H1 (cell line): ENCODE data around the gene ITPK1. TPM values are rescaled to one million over a fixed set of nuclear protein-coding genes. Genes with fewer than 3 reads are reported as not detected.

Source experiments
- CTCF ChIA-PET: fragments of 300-600 bp; sonication (Branson Sonifier 250); formaldehyde crosslinking; loops from one replicate; lab custom pipeline; 2021; ENCODE audit not compliant: partially characterized antibody; lab: Charles Lee
- POLR2A ChIA-PET: fragments of 300-600 bp; sonication (Branson Sonifier 250); formaldehyde crosslinking; loops from one replicate; lab custom pipeline; 2021; ENCODE audit warnings: inconsistent platforms; ENCODE audit not compliant: partially characterized antibody; lab: Charles Lee
- DNase-seq, 2 experiments: peaks; one replicate each; pipeline versions ENCODE4 v3.0.0 to v3.0.0-alpha.2; 2010 to 2022; ENCODE audit warnings: low spot score in 2 of 2, low read depth in 1 of 2, mixed read lengths in 1 of 2
- FAIRE-seq: peaks from 2 replicates; lab custom pipeline; 2011; peaks lifted over from hg19 to GRCh38; lab: Jason Lieb, UNC
- H2AFZ ChIP-seq: 2 replicates; pipeline ENCODE4 v1.8.1; 2012; ENCODE audit warnings: low read length, inconsistent platforms
- H2AK5ac ChIP-seq: 2 replicates; pipeline ENCODE4 v1.6.1; 2013; ENCODE audit warnings: low read depth, low read length
- H2BK120ac ChIP-seq: replicated peaks from 2 replicates; pipeline ENCODE3; 2013; ENCODE audit warnings: low read depth, low read length, inconsistent platforms
- H2BK12ac ChIP-seq: 2 replicates; pipeline ENCODE4 v1.6.1; 2013; ENCODE audit warnings: low read depth, low read length
- H2BK15ac ChIP-seq: 2 replicates; pipeline ENCODE4 v1.6.1; 2013; ENCODE audit warnings: low read length
- H2BK20ac ChIP-seq: 2 replicates; pipeline ENCODE4 v1.6.1; 2013; ENCODE audit warnings: low read length
- H2BK5ac ChIP-seq: 2 replicates; pipeline ENCODE4 v1.6.1; 2013; ENCODE audit warnings: low read depth, low read length
- H3K14ac ChIP-seq: 2 replicates; pipeline ENCODE4 v1.6.1; 2013; ENCODE audit warnings: inconsistent platforms; ENCODE audit not compliant: insufficient read length
- H3K18ac ChIP-seq: 2 replicates; pipeline ENCODE4 v1.6.1; 2013; ENCODE audit warnings: low read length; ENCODE audit errors: extremely low read depth
- H3K23ac ChIP-seq: 2 replicates; pipeline ENCODE4 v1.6.1; 2013; ENCODE audit warnings: inconsistent platforms; ENCODE audit not compliant: insufficient read length
- H3K23me2 ChIP-seq: 2 replicates; pipeline ENCODE4 v1.6.1; 2013; ENCODE audit warnings: low read depth, low read length
- H3K27ac ChIP-seq: 2 replicates; pipeline ENCODE4 v1.6.1; 2011; ENCODE audit warnings: low read depth, low read length, inconsistent platforms
- H3K27me3 ChIP-seq, 4 experiments: replicated peaks in 1 of 4; 1 replicate in 1 of 4; 2 replicates in 3 of 4; pipeline versions ENCODE4 v1.6.1 to v1.8.1; 2011 to 2013; ENCODE audit warnings: low read length in 3 of 4, mild to moderate bottlenecking in 3 of 4, inconsistent platforms in 2 of 4, mixed read lengths in 2 of 4, moderate library complexity in 1 of 4; ENCODE audit not compliant: control insufficient read depth in 3 of 4, insufficient read depth in 3 of 4; ENCODE audit errors: extremely low read depth in 1 of 4
- H3K36me3 ChIP-seq, 4 experiments: 2 replicates each; pipeline versions ENCODE4 v1.6.1 to v1.8.1; 2011 to 2013; ENCODE audit warnings: mild to moderate bottlenecking in 4 of 4, low read length in 3 of 4, moderate library complexity in 2 of 4, control low read depth in 1 of 4, inconsistent platforms in 1 of 4; ENCODE audit not compliant: insufficient read depth in 4 of 4, control insufficient read depth in 2 of 4
- H3K4ac ChIP-seq: replicated peaks from 2 replicates; pipeline ENCODE3; 2013; ENCODE audit warnings: low read length, low read depth, mixed read lengths, inconsistent platforms; ENCODE audit not compliant: insufficient read length
- H3K4me1 ChIP-seq, 4 experiments: replicated peaks in 1 of 4; 1 replicate in 1 of 4; 2 replicates in 3 of 4; pipeline versions ENCODE4 v1.6.1 to v1.8.1; 2011 to 2013; ENCODE audit warnings: low read length in 3 of 4, inconsistent platforms in 2 of 4, mixed read lengths in 1 of 4; ENCODE audit not compliant: insufficient read depth in 4 of 4, control insufficient read depth in 3 of 4
- H3K4me2 ChIP-seq, 2 experiments: 2 replicates each; pipeline versions ENCODE4 v1.6.1 to v1.8.1; 2011 to 2013; ENCODE audit warnings: low read depth in 2 of 2, low read length in 2 of 2, control low read depth in 1 of 2, inconsistent platforms in 1 of 2, mild to moderate bottlenecking in 1 of 2; ENCODE audit not compliant: insufficient read depth in 1 of 2
- H3K4me3 ChIP-seq, 4 experiments: fragments of 200-600, 300-600 bp in 1 of 4; sonication (generic), shearing (Covaris generic), sonication (Bioruptor Twin) in 1 of 4; 2 replicates each; pipeline versions ENCODE4 v1.5.1 to v1.8.1; 2011 to 2016; ENCODE audit warnings: low read length in 4 of 4, low read depth in 3 of 4, control low read depth in 2 of 4, inconsistent platforms in 2 of 4, mild to moderate bottlenecking in 2 of 4, mixed read lengths in 1 of 4, moderate library complexity in 1 of 4; ENCODE audit not compliant: insufficient read depth in 2 of 4; ENCODE audit errors: extremely low read depth in 1 of 4
- H3K56ac ChIP-seq: replicated peaks from 2 replicates; pipeline ENCODE3; 2013; ENCODE audit warnings: low read depth, mild to moderate bottlenecking, mixed read lengths, low read length, inconsistent platforms; ENCODE audit not compliant: insufficient read length
- H3K79me1 ChIP-seq: 2 replicates; pipeline ENCODE4 v1.6.1; 2013; ENCODE audit warnings: low read depth, low read length, control low read depth
- H3K79me2 ChIP-seq, 2 experiments: 2 replicates each; pipeline versions ENCODE4 v1.6.1 to v1.8.1; 2012 to 2013; ENCODE audit warnings: low read length in 2 of 2, mild to moderate bottlenecking in 2 of 2, inconsistent platforms in 1 of 2; ENCODE audit not compliant: insufficient read depth in 2 of 2, control insufficient read depth in 1 of 2
- H3K9ac ChIP-seq, 4 experiments: replicated peaks in 1 of 4; 1 replicate in 1 of 4; 2 replicates in 3 of 4; pipeline versions ENCODE4 v1.6.1 to v1.8.1; 2011 to 2013; ENCODE audit warnings: low read depth in 3 of 4, low read length in 3 of 4, control low read depth in 2 of 4, mild to moderate bottlenecking in 2 of 4, moderate library complexity in 2 of 4, inconsistent platforms in 1 of 4; ENCODE audit errors: extremely low read depth in 1 of 4
- H3K9me3 ChIP-seq, 2 experiments: 2 replicates each; pipeline versions ENCODE4 v1.6.1 to v1.8.1; 2012 to 2013; ENCODE audit warnings: mild to moderate bottlenecking in 2 of 2, moderate library complexity in 2 of 2, control low read depth in 1 of 2, inconsistent platforms in 1 of 2, low read depth in 1 of 2, low read length in 1 of 2, mixed read lengths in 1 of 2; ENCODE audit not compliant: insufficient read depth in 2 of 2
- H4K20me1 ChIP-seq, 2 experiments: replicated peaks in 1 of 2; 2 replicates each; pipeline versions ENCODE3 to v1.8.1; 2011 to 2013; ENCODE audit warnings: inconsistent platforms in 2 of 2, low read length in 2 of 2, mild to moderate bottlenecking in 1 of 2; ENCODE audit not compliant: insufficient read depth in 2 of 2, control insufficient read depth in 1 of 2
- H4K5ac ChIP-seq: 2 replicates; pipeline ENCODE4 v1.6.1; 2013; ENCODE audit warnings: low read length, low read depth, mixed read lengths, inconsistent platforms; ENCODE audit not compliant: insufficient read length
- H4K8ac ChIP-seq: 2 replicates; pipeline ENCODE4 v1.8.0; 2013; ENCODE audit warnings: mild to moderate bottlenecking, moderate library complexity, low read length, inconsistent platforms; ENCODE audit not compliant: insufficient read depth; ENCODE audit errors: extremely low read depth
- H4K91ac ChIP-seq: replicated peaks from 2 replicates; pipeline ENCODE3; 2013; ENCODE audit warnings: low read length, mixed read lengths, inconsistent platforms; ENCODE audit not compliant: insufficient read length
- CEBPB ChIP-seq: IDR thresholded peaks from 2 replicates; pipeline ENCODE4 v1.6.1; 2012; ENCODE audit warnings: low read depth, low read length
- GTF2F1 ChIP-seq: IDR thresholded peaks from 2 replicates; pipeline ENCODE4 v1.6.1; 2012; ENCODE audit warnings: low read depth, low read length, improper control_type of control experiment, borderline replicate concordance
- KDM4A ChIP-seq: IDR thresholded peaks from one replicate; pipeline ENCODE4 v1.7.1; 2012; ENCODE audit warnings: low read depth, mild to moderate bottlenecking, moderate library complexity, low read length, inconsistent platforms; ENCODE audit not compliant: severe bottlenecking
- WGBS, 2 experiments: shearing (Covaris generic) in 1 of 2; methylation state at CpG; one replicate each; pipeline versions ENCODE4 v1.1.6 to v1.1.7; 2013 to 2015; ENCODE audit warnings: low lambda C conversion rate in 2 of 2, mixed read lengths in 2 of 2, inconsistent platforms in 1 of 2, low coverage in 1 of 2, missing lambda C conversion rate in 1 of 2; ENCODE audit not compliant: insufficient replicate concordance in 2 of 2, insufficient coverage in 1 of 2, insufficient read length in 1 of 2; ENCODE audit errors: extremely low coverage in 1 of 2, missing lambda C conversion rate in 1 of 2; 5-methylcytosine and 5-hydroxymethylcytosine counted together
- polyA plus RNA-seq, 7 experiments: library from polyadenylated mRNA; depleted of rRNA in 3 of 7; stranded (reverse) in 5 of 7; unstranded in 2 of 7; fragments of >200 nt in 5 of 7; fragments of 200-250 nt in 2 of 7; gene quantifications; 1 replicate in 5 of 7; 2 replicates in 1 of 7; 4 replicates in 1 of 7; pipeline versions ENCODE4 v1.2.1 to v1.2.3, GENCODE V29; 2011 to 2013; ENCODE audit warnings: missing spikeins in 2 of 7, mixed read lengths in 2 of 7
- total RNA-seq: library from RNA; stranded (reverse); fragmentation: NEBNext Ultra II Directional; extraction: Animal tissue kit (Norgen Biotek cat#: 25700); gene quantifications from 2 replicates; pipeline ENCODE4 v1.2.1, GENCODE V29; 2021

The ITPK1 gene
- total and polyA plus RNA-seq, 2 of the 8 experiments (the other 6 are each of a cell fraction or from before 2014, with no cell fraction given) = 108 to 143 TPM

- Histone ChIP-seq H2BK15ac (no peak overlapping the region), H4K91ac (no peak overlapping the region), H3K4me2 (no peak overlapping the region), H3K23me2 (no peaks in the 10 kb centered on the region), H2BK12ac (no peak overlapping the region), H3K79me1 (no peaks in the 10 kb centered on the region), H3K4me3 (no peak overlapping the region), H3K79me2 (no peaks in the 10 kb centered on the region), H2BK5ac (no peak overlapping the region), H2AK5ac (no peak overlapping the region), H4K20me1 (peaks cover 0 to 8% of the 10 kb centered on the region in 2 experiments), H2BK20ac (no peak overlapping the region), H3K23ac (no peak overlapping the region), H3K18ac (no peak overlapping the region), H3K9me3 (no peaks in the 10 kb centered on the region), H2BK120ac (no peak overlapping the region), H3K14ac (no peak overlapping the region), H2AFZ (no peak overlapping the region), H3K27me3 (no peaks in the 10 kb centered on the region), H3K56ac (no peak overlapping the region), H3K36me3 (no peaks in the 10 kb centered on the region), H3K27ac (no peak overlapping the region), H3K9ac (no peak overlapping the region), H3K4ac (no peak overlapping the region), H4K5ac (no peak overlapping the region), H3K4me1 (no peaks in the 10 kb centered on the region), H4K8ac (no peak overlapping the region)
- ChIA-PET POLR2A (interaction anchor here (1.5 to 1.8 kb wide), 2 partner anchors 8 to 10 kb away, joined by 6 read pairs; partner anchors contain the start of gene CHGA), CTCF (interaction anchor here (0.6 to 1.9 kb wide), 11 partner anchors 15 to 250 kb away, joined by 3 to 5 read pairs (median 3); no protein-coding TSS in a partner anchor)
- DNase-seq (peak in 1 of 2 experiments; percentile 47), FAIRE-seq (no peak)
- WGBS, 2 experiments = 93% methylated on average over 33 of the region's 35 CpGs; no CpG with 5 or more reads in 1 of the 2 experiments
- no peak for TF ChIP-seq KDM4A
- no peak for TF ChIP-seq GTF2F1
- TF ChIP-seq CEBPB = no peak
These were observed 183.0 kb downstream of the ITPK1 start for GRCh38 chr14:92932448-92933395.
